Epithelial cell of esophagus (primary cell): ENCODE measurements around the gene UPK3A.
"Not testable (repeated sequence)": the region's sequence is repeated elsewhere in the genome, so short reads cannot be mapped to it uniquely, and the experiment has no call there.

Experiments
- DNase-seq: peaks from one replicate; pipeline ENCODE4 v3.0.0; 2010; ENCODE audit warnings: low read depth
- H3K4me3 ChIP-seq: 2 replicates; pipeline ENCODE4 v1.5.1; 2011; ENCODE audit warnings: mild to moderate bottlenecking, low read length, control low read depth
- CTCF ChIP-seq: IDR thresholded peaks from 2 replicates; pipeline ENCODE4 v1.5.1; 2011; ENCODE audit warnings: low read depth, mild to moderate bottlenecking, low read length, control low read depth, inconsistent platforms; ENCODE audit not compliant: insufficient read depth; ENCODE audit errors: missing control alignments

Gene UPK3A

GRCh38 chr22:45322873-45323525 lies 38.2 kb downstream of the UPK3A start:
- TF ChIP-seq CTCF = no peak
- DNase-seq = no peak
- H3K4me3 ChIP-seq = no peak overlapping the region

DNA sequence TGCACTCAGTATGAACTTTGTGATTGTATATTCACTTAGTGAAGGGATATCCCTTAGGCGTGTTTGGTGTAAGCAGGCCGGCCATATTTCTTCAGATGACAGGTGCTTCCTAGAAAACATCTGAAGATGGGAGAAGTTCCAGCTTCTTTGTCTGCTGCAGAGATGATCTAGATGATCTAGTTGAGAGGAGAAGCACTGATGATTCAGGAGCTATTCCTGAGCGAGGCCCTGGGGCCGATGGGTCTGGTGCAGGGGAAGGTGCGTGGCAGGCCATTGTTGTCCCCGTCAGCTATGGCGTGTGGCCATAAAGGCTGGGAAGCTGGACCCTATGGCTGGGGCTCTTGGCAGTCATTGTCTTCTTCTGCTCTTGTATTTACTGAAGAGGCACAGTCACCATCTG lies 38.9 kb downstream of the UPK3A start:
- H3K4me3 ChIP-seq = no peak overlapping the region
- DNase-seq = no peak
- no peak for TF ChIP-seq CTCF

DNA sequence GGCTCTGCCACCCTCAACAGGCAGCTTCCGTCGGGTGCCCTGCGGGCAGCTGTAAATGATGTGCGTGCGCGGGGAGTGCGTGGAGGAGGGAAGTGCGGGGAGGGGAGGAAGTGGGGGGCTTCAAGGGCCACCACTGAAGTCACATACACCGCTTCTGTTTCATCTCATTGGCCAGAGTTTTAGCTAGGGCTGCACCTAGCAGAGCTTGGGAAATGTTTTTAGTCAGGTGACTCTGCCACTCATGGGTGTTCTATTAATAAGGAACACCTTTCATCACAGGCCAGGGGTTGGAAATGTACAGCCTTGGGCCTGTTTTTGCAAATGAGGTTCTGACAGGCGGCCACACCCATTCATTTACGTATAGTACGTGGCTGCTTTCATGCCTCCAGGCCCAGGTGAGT lies 39.6 kb downstream of the UPK3A start:
- no peak for TF ChIP-seq CTCF
- no peak overlapping the region for H3K4me3 ChIP-seq
- peak; percentile 60 for DNase-seq

GRCh38 chr22:45328261-45328660 lies 43.5 kb downstream of the UPK3A start:
- H3K4me3 ChIP-seq, DNase-seq: not testable (repeated sequence)

DNA sequence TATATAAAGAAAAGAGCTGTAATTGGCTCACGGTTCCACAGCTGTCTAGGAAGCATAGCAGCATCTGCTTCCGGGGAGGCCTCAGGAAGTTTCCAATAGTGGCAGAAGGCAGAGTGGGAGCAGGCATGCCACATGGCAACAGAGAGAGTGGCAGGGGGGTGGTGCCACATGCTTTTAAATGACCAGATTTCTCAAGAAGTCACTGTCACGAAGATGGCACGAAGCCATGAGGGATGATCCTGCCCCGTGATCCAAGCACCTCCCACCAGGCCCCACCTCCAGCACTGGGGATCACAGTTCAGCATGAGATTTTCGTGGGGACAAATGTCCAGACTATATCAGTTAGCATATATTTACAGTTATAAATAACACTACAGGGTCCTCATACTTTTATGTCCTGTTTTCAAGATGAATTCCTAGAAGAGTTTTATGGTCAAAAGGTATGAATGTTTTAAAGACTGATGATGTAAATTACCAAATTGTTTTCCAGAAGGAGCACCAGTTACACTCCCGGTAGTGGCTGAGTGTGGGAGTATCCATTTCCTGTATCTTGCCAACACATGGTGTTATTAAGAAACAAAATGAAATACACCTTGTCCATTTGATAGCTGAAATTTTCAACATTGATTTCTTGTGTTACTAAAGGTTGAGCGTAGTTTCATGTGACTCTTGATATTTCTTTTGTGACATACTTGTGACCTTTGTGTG lies 44.2 kb downstream of the UPK3A start:
- DNase-seq = no peak
- no peak overlapping the region for H3K4me3 ChIP-seq
- TF ChIP-seq CTCF = no peak

DNA sequence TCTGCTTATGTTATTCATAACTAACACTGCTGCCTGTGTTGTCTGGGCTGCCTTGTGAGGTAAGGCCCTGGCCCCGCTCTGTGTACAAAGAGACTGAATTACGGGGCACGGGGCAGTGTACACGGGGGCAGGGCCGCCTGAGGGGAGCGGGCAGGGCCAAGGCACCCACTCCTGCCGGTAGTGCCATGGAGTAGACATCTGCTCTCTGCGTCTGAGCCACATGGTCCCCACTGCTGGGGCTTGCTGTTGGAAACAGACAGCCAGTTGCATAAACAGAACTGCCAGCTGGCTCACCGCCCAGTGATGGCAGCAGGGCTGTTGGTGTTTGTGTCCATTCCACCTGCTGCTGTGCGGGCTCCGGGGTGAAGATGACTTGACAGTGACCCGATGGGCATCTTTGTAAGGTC lies 44.8 kb downstream of the UPK3A start:
- H3K4me3 ChIP-seq = no peak overlapping the region
- no peak for TF ChIP-seq CTCF
- no peak for DNase-seq

DNA sequence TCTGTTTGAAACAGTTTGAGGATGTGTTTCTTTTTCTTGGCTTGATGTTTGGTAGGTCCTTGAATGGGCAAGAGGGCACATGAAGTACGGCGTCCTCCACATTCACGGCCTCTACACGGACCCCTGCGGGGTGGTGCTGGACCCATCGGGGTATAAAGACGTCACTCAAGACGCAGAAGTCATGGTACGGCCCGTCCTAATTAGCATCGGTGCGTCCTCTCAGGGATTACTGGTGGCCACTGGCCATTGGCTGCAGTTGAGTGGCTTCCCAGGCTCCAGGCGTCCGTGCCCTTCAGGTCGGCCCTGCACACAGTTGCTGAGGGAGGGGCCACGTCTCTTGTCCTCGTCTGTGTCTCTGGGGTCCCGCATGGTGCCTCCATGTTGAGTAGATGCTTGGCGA lies 45.8 kb downstream of the UPK3A start:
- no peak overlapping the region for H3K4me3 ChIP-seq
- no peak for DNase-seq
- no peak for TF ChIP-seq CTCF
